Loucy (cell line): ENCODE measurements around the gene CDCA3.
A peak's percentile ranks its signal among the peaks of the same experiment; 100 is the strongest.

Experiments
- H2AFZ ChIP-seq: fragments of 200-600 bp; sonication (generic); 2 replicates; pipeline ENCODE4 v1.6.0; 2016; ENCODE audit warnings: antibody characterized with exemption, mild to moderate bottlenecking, low read length, moderate library complexity
- H3F3A ChIP-seq: fragments of 200-600 bp; 2 replicates; pipeline ENCODE4 v1.6.0; 2016; ENCODE audit warnings: antibody characterized with exemption, low read depth, mild to moderate bottlenecking
- H3K27me3 ChIP-seq: fragments of 200-600 bp; sonication (generic); 2 replicates; pipeline ENCODE4 v1.6.1; 2014; ENCODE audit warnings: low read length, mild to moderate bottlenecking; ENCODE audit not compliant: insufficient read depth, poor library complexity, severe bottlenecking
- H3K36me3 ChIP-seq: fragments of 200-600 bp; sonication (generic); 2 replicates; pipeline ENCODE4 v1.6.1; 2016; ENCODE audit warnings: low read length; ENCODE audit not compliant: insufficient read depth
- H3K4me1 ChIP-seq: fragments of 200-600 bp; sonication (generic); 2 replicates; pipeline ENCODE4 v1.5.1; 2014; ENCODE audit warnings: low read length, mild to moderate bottlenecking; ENCODE audit not compliant: insufficient read depth, poor library complexity, severe bottlenecking
- H3K4me2 ChIP-seq: fragments of 200-600 bp; sonication (generic); 2 replicates; pipeline ENCODE4 v1.6.0; 2014; ENCODE audit warnings: antibody characterized with exemption, low read length, low read depth, mild to moderate bottlenecking; ENCODE audit not compliant: poor library complexity, severe bottlenecking
- H3K4me3 ChIP-seq: fragments of 200-600 bp; sonication (generic); 2 replicates; pipeline ENCODE4 v1.5.1; 2014; ENCODE audit warnings: low read length, mild to moderate bottlenecking, mixed read lengths; ENCODE audit not compliant: poor library complexity, severe bottlenecking
- H3K79me2 ChIP-seq: fragments of 200-600 bp; sonication (generic); 2 replicates; pipeline ENCODE4 v1.6.1; 2014; ENCODE audit warnings: low read length; ENCODE audit not compliant: insufficient read depth
- H3K9ac ChIP-seq: fragments of 200-600 bp; sonication (generic); 2 replicates; pipeline ENCODE4 v1.6.0; 2014; ENCODE audit warnings: mild to moderate bottlenecking, low read depth, low read length, moderate library complexity; ENCODE audit not compliant: poor library complexity, severe bottlenecking
- H3K9me2 ChIP-seq: fragments of 200-600 bp; sonication (generic); replicated peaks from 2 replicates; pipeline ENCODE4 v1.6.1; 2016; ENCODE audit warnings: low read depth, low read length, mixed read lengths
- H3K9me3 ChIP-seq: fragments of 200-600 bp; sonication (generic); 2 replicates; pipeline ENCODE4 v1.6.1; 2014; ENCODE audit warnings: mild to moderate bottlenecking, antibody characterized with exemption, low read length, low read depth; ENCODE audit not compliant: insufficient read depth
- H4K20me1 ChIP-seq: fragments of 200-600 bp; sonication (generic); 2 replicates; pipeline ENCODE4 v1.6.0; 2014; ENCODE audit warnings: antibody characterized with exemption, low read length, mild to moderate bottlenecking; ENCODE audit not compliant: insufficient read depth, poor library complexity, severe bottlenecking
- EZH2phosphoT487 ChIP-seq: fragments of 200-600 bp; IDR thresholded peaks from 2 replicates; pipeline ENCODE4 v1.6.1; 2018; ENCODE audit warnings: antibody characterized with exemption, mild to moderate bottlenecking, moderate library complexity, borderline replicate concordance
- TF ChIP-seq, protein P1 (sequence below): fragments of 200-600 bp; sonication (generic); conservative IDR thresholded peaks from 2 replicates; pipeline ENCODE4 v1.5.1; 2014; ENCODE audit warnings: mild to moderate bottlenecking, antibody characterized with exemption, low read length

Gene CDCA3

GRCh38 chr12:6855322-6855721 lies 4.2 kb upstream of the CDCA3 start:
- Histone ChIP-seq H3K9me3 (no peaks in the 10 kb centered on the region), H3F3A (peaks cover 4% of the 10 kb centered on the region), H3K4me3 (no peak overlapping the region), H3K4me1 (peaks cover 22% of the 10 kb centered on the region), H3K79me2 (peaks cover 37% of the 10 kb centered on the region), H3K9ac (no peak overlapping the region), H4K20me1 (peaks cover 24% of the 10 kb centered on the region), H3K9me2 (no peaks in the 10 kb centered on the region), H3K36me3 (peaks cover 46% of the 10 kb centered on the region), H3K4me2 (no peak overlapping the region), H2AFZ (no peak overlapping the region), H3K27me3 (no peaks in the 10 kb centered on the region)
- no peak for TF ChIP-seq EZH2phosphoT487
- TF ChIP-seq, protein P1, sequence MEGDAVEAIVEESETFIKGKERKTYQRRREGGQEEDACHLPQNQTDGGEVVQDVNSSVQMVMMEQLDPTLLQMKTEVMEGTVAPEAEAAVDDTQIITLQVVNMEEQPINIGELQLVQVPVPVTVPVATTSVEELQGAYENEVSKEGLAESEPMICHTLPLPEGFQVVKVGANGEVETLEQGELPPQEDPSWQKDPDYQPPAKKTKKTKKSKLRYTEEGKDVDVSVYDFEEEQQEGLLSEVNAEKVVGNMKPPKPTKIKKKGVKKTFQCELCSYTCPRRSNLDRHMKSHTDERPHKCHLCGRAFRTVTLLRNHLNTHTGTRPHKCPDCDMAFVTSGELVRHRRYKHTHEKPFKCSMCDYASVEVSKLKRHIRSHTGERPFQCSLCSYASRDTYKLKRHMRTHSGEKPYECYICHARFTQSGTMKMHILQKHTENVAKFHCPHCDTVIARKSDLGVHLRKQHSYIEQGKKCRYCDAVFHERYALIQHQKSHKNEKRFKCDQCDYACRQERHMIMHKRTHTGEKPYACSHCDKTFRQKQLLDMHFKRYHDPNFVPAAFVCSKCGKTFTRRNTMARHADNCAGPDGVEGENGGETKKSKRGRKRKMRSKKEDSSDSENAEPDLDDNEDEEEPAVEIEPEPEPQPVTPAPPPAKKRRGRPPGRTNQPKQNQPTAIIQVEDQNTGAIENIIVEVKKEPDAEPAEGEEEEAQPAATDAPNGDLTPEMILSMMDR = no peak

DNA sequence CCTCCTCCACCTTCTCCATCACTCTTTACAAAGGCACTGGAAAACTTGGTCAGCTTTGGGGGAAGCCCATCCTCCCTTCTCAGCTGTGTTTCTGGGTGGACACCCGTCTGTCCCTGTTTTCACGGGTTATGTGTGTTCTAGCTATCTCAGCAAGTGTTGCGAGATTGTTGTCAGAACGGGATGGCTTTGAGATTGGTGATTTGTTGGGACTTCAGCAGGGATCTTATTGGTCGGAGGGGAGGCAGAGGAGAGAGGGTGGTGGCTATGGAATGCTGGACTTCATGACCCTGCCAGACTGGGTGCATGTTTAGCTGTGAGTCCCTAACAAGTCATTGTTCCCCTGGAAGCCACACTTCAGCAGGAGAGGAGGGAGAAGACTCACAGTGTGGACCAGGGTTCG lies 3.0 kb upstream of the CDCA3 start:
- Histone ChIP-seq H3F3A (peaks cover 4% of the 10 kb centered on the region), H3K4me3 (peak overlapping the region; percentile 82), H3K9ac (peak overlapping the region; percentile 69), H3K9me2 (no peaks in the 10 kb centered on the region), H3K9me3 (no peaks in the 10 kb centered on the region), H3K4me1 (peaks cover 33% of the 10 kb centered on the region), H3K36me3 (peaks cover 40% of the 10 kb centered on the region), H3K27me3 (no peaks in the 10 kb centered on the region), H2AFZ (no peak overlapping the region), H4K20me1 (peaks cover 24% of the 10 kb centered on the region), H3K4me2 (peak overlapping the region; percentile 84), H3K79me2 (peaks cover 50% of the 10 kb centered on the region)
- TF ChIP-seq, protein P1 = no peak
- no peak for TF ChIP-seq EZH2phosphoT487

DNA sequence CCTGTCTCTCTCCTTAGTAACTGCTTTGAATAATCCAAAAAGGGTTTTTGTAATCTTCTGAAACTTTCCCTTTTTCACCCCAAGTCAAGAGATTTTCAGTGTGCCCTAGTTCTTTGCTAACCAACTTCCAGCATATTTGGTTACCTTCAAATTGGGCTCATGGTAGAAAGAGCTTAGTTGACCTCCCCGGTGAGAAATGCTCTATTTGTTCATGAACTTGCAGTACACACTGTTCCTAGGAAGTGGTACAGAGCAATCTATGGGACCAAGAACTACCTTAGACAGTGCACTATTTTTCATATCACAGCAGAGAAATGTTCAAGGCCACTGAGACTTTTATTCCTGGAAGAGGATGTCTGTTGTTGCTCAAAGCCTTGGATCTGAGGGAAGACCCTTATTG lies 2.5 kb upstream of the CDCA3 start:
- Histone ChIP-seq H3K4me1 (peaks cover 37% of the 10 kb centered on the region), H3K4me3 (peak overlapping the region; percentile 82), H3F3A (peaks cover 4% of the 10 kb centered on the region), H3K9ac (peak overlapping the region; percentile 69), H3K36me3 (peaks cover 38% of the 10 kb centered on the region), H3K9me3 (no peaks in the 10 kb centered on the region), H4K20me1 (peaks cover 24% of the 10 kb centered on the region), H3K27me3 (no peaks in the 10 kb centered on the region), H3K9me2 (no peaks in the 10 kb centered on the region), H3K4me2 (peak overlapping the region; percentile 84), H3K79me2 (peaks cover 54% of the 10 kb centered on the region), H2AFZ (no peak overlapping the region)
- TF ChIP-seq, protein P1 = no peak
- TF ChIP-seq EZH2phosphoT487 = no peak
